ENCODE data around the gene ITGB8.

ITGB8 gene

DNA sequence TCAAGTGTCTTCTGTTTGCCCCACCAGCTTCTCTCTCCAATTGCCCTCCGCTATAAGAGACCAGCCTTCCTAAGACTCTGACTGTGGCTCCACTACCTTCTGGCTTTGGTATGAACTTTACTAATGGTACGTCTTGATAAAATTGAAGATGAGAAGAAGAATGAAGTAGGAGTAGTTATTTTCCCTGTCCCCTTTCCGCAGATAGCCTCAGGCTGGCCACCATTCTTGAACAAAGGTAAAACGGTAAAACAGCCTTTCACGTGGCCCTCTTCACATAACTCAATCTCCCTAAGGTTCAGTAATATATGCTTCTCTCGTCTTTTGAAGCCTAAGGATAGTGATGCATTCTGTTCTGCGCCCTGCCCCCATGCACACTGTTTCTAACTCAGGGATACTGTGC lies 9.9 kb upstream of the ITGB8 start:
- TF ChIP-seq OSR1 (CRISPR knock-in tag; IDR thresholded peaks at IDR 0.05) (no peak), CSDC2 (CRISPR knock-in tag; IDR thresholded peaks at IDR 0.05) (no peak), ZNF565 (CRISPR knock-in tag; conservative IDR thresholded peaks at IDR 0.05; ENCODE audit: low read depth) (no peak), RARB (CRISPR knock-in tag; IDR thresholded peaks at IDR 0.05) (no peak), BACH2 (CRISPR knock-in tag; IDR thresholded peaks at IDR 0.05; ENCODE audit: borderline replicate concordance) (no peak), SNAI2 (CRISPR knock-in tag; IDR thresholded peaks at IDR 0.05) (no peak), PPARA (CRISPR knock-in tag; IDR thresholded peaks at IDR 0.05; ENCODE audit: borderline replicate concordance) (no peak), GLIS3 (CRISPR knock-in tag; IDR thresholded peaks at IDR 0.05) (no peak)
- TF ChIP-seq, protein P1, sequence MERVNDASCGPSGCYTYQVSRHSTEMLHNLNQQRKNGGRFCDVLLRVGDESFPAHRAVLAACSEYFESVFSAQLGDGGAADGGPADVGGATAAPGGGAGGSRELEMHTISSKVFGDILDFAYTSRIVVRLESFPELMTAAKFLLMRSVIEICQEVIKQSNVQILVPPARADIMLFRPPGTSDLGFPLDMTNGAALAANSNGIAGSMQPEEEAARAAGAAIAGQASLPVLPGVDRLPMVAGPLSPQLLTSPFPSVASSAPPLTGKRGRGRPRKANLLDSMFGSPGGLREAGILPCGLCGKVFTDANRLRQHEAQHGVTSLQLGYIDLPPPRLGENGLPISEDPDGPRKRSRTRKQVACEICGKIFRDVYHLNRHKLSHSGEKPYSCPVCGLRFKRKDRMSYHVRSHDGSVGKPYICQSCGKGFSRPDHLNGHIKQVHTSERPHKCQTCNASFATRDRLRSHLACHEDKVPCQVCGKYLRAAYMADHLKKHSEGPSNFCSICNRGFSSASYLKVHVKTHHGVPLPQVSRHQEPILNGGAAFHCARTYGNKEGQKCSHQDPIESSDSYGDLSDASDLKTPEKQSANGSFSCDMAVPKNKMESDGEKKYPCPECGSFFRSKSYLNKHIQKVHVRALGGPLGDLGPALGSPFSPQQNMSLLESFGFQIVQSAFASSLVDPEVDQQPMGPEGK (CRISPR knock-in tag; IDR thresholded peaks at IDR 0.05; ENCODE audit: borderline replicate concordance): no peak
- ATAC-seq: no peak

DNA sequence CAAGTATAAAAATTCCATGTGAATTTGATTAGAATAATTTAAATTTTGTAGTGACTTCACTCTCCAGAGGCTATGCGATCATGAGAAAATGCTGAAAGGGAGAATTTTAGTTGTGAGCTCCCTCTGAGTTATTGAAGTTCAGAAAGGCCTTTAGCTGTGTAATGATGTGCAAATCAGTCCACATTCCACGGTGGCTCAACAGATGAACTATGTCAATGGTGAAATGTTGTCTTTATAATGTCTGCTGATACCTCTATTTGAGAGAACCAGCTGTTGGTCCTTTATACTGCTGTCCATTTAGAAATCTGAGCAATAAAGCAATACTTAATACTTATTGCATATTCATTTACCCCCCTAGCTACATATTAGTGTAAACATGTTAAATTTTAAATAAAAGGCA lies 7.1 kb upstream of the ITGB8 start:
- no peak for ATAC-seq
- TF ChIP-seq ZFP3 (CRISPR knock-in tag; IDR thresholded peaks at IDR 0.05): no peak
- no peak for TF ChIP-seq ZFP30 (CRISPR knock-in tag; IDR thresholded peaks at IDR 0.05)
- no peak for TF ChIP-seq TOX (CRISPR knock-in tag; IDR thresholded peaks at IDR 0.05; ENCODE audit: borderline replicate concordance)
- TF ChIP-seq BACH2 (CRISPR knock-in tag; IDR thresholded peaks at IDR 0.05; ENCODE audit: borderline replicate concordance): no peak
- TF ChIP-seq TCF4 (CRISPR knock-in tag; IDR thresholded peaks at IDR 0.05; ENCODE audit: borderline replicate concordance): no peak
- no peak for TF ChIP-seq ESRRG (CRISPR knock-in tag; IDR thresholded peaks at IDR 0.05)
- no peak for TF ChIP-seq RARB (CRISPR knock-in tag; IDR thresholded peaks at IDR 0.05)
- TF ChIP-seq POU6F1 (CRISPR knock-in tag; IDR thresholded peaks at IDR 0.05; ENCODE audit: borderline replicate concordance, low read depth): no peak
- no peak for TF ChIP-seq OSR1 (CRISPR knock-in tag; IDR thresholded peaks at IDR 0.05)
- no peak for TF ChIP-seq GLIS3 (CRISPR knock-in tag; IDR thresholded peaks at IDR 0.05)

- TF ChIP-seq CREB5 (CRISPR knock-in tag; IDR thresholded peaks at IDR 0.05; ENCODE audit: low read depth): no peak
- no peak for TF ChIP-seq ESRRG (CRISPR knock-in tag; IDR thresholded peaks at IDR 0.05)
- TF ChIP-seq BACH2 (CRISPR knock-in tag; IDR thresholded peaks at IDR 0.05; ENCODE audit: borderline replicate concordance): no peak
- TF ChIP-seq RARB (CRISPR knock-in tag; IDR thresholded peaks at IDR 0.05): no peak
- TF ChIP-seq, protein P1 (CRISPR knock-in tag; IDR thresholded peaks at IDR 0.05; ENCODE audit: borderline replicate concordance): no peak
- TF ChIP-seq ISL1 (CRISPR knock-in tag; IDR thresholded peaks at IDR 0.05): no peak
- no peak for TF ChIP-seq TCF4 (CRISPR knock-in tag; IDR thresholded peaks at IDR 0.05; ENCODE audit: borderline replicate concordance)
- no peak for TF ChIP-seq ZFP3 (CRISPR knock-in tag; IDR thresholded peaks at IDR 0.05)
- TF ChIP-seq GLIS3 (CRISPR knock-in tag; IDR thresholded peaks at IDR 0.05): no peak
- ATAC-seq: no peak
These were observed 4.4 kb upstream of the ITGB8 start for GRCh38 chr7:20326342-20326741.

DNA sequence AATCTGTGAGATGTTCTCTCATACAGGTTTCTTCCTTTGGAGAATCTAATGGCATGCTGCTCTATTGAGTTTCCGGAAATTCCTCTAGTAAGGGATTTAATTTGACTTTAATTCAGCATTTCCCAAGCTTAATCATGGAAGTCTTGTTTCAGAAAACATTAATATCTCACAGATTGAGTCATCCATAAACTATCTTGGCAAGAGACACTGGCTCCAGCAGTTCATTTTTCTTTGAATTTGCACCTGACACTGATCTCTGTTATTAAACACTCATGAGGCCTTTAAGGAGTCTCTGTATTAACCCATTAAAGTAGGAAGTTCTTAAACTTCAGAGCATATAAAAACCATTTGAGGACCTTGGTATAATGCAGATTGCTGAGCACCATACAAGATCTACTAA lies 3.6 kb upstream of the ITGB8 start:
- ATAC-seq: no peak
- peak; percentile 85; the same call in 1 of the 2 replicates for TF ChIP-seq ZC3H10 (CRISPR knock-in tag; IDR thresholded peaks at IDR 0.05)
- TF ChIP-seq CSDC2 (CRISPR knock-in tag; IDR thresholded peaks at IDR 0.05): 0 out of 2 replicates have a peak, but pooled peaks have one; percentile 62
- TF ChIP-seq ISL1 (CRISPR knock-in tag; IDR thresholded peaks at IDR 0.05): peak; percentile 89
- TF ChIP-seq SNAI2 (CRISPR knock-in tag; IDR thresholded peaks at IDR 0.05): 0 out of 2 replicates have a peak, but pooled peaks have one; percentile 42
- TF ChIP-seq CREB5 (CRISPR knock-in tag; IDR thresholded peaks at IDR 0.05; ENCODE audit: low read depth): peak; percentile 72
- no peak for TF ChIP-seq POU6F1 (CRISPR knock-in tag; IDR thresholded peaks at IDR 0.05; ENCODE audit: borderline replicate concordance, low read depth)
- TF ChIP-seq ZNF8 (CRISPR knock-in tag; IDR thresholded peaks at IDR 0.05): no peak
